Measurements from ENCODE around the gene RGMA. TPM values are rescaled to one million over a fixed set of nuclear protein-coding genes. Genes with fewer than 3 reads are reported as not detected.

Gene RGMA
- total RNA-seq, 4 donors from 2014 or later = 5.6 to 12.8 (median 8.5) TPM

- no peak for ATAC-seq (ENCODE audit: low FRiP score)
- DNase-seq (ENCODE audit: low spot score) = no peak
Observed at GRCh38 chr15:93060336-93061248, 28.4 kb downstream of the RGMA start.

GRCh38 chr15:93059442-93059841 is 29.6 kb downstream of the RGMA start:
- no peak for DNase-seq (ENCODE audit: low spot score)
- TF ChIP-seq CTCF (IDR thresholded peaks at IDR 0.05) = no peak

More at GRCh38 chr15:93060336-93061248, 28.4 kb downstream of the RGMA start:
- no peak for TF ChIP-seq CTCF (IDR thresholded peaks at IDR 0.05)

GRCh38 chr15:93058904-93059427 is 30.0 kb downstream of the RGMA start:
- no peak for DNase-seq (ENCODE audit: low spot score)
- TF ChIP-seq CTCF (IDR thresholded peaks at IDR 0.05) = no peak
- ATAC-seq (ENCODE audit: low FRiP score) = no peak

More at GRCh38 chr15:93059442-93059841, 29.6 kb downstream of the RGMA start:
- ATAC-seq (ENCODE audit: low FRiP score) = no peak

- TF ChIP-seq CTCF (IDR thresholded peaks at IDR 0.05) = no peak
- DNase-seq (ENCODE audit: low spot score) (no peak), ATAC-seq (ENCODE audit: low FRiP score) (no peak)
Observed at GRCh38 chr15:93058128-93058527, 30.9 kb downstream of the RGMA start.

GRCh38 chr15:93057618-93058017 is 31.4 kb downstream of the RGMA start:
- no peak for ATAC-seq (ENCODE audit: low FRiP score)
- no peak for DNase-seq (ENCODE audit: low spot score)
- no peak for TF ChIP-seq CTCF (IDR thresholded peaks at IDR 0.05)

- ATAC-seq (ENCODE audit: low FRiP score) (no peak), DNase-seq (ENCODE audit: low spot score) (no peak)
- TF ChIP-seq CTCF (IDR thresholded peaks at IDR 0.05) = no peak
Observed at GRCh38 chr15:93056836-93057235, 32.2 kb downstream of the RGMA start.
